GM10248 (cell line): ENCODE data around the gene MICU1.

ENCODE experiments used
- CTCF ChIA-PET: fragments of 300-600 bp; sonication (Branson Sonifier 250); formaldehyde crosslinking; extraction: SDS; loops from one replicate; lab custom pipeline; 2021; ENCODE audit warnings: antibody characterized with exemption; lab: Yijun Ruan, JAX
- POLR2A ChIA-PET: fragments of 350-650 bp; sonication (Branson Sonifier 250); formaldehyde crosslinking; extraction: SDS; loops from one replicate; lab custom pipeline; 2020; ENCODE audit warnings: antibody characterized with exemption; lab: Yijun Ruan, JAX
- DNase-seq: peaks from one replicate; pipeline ENCODE4 v3.0.0; 2012; ENCODE audit errors: extremely low spot score
- CTCF ChIP-seq: IDR thresholded peaks from 2 replicates; pipeline ENCODE4 v1.5.1; 2012; ENCODE audit warnings: mild to moderate bottlenecking, low read depth; ENCODE audit errors: extremely low read depth, missing control alignments, control extremely low read depth

The MICU1 gene

GRCh38 chr10:72490951-72491350, 134.9 kb downstream of the MICU1 start:
- no peak for DNase-seq
- TF ChIP-seq CTCF = no peak
- ChIA-PET CTCF (interaction anchor here (1.1 kb wide), 1 partner anchor 19 kb away, joined by 3 read pairs; no protein-coding TSS in a partner anchor), POLR2A (no interaction called here)

- DNase-seq = no peak
- CTCF ChIA-PET = no interaction called here
- POLR2A ChIA-PET = no interaction called here
- no peak for TF ChIP-seq CTCF
Measured at GRCh38 chr10:72487521-72487920, 138.4 kb downstream of the MICU1 start.

GRCh38 chr10:72487116-72487515, 138.8 kb downstream of the MICU1 start:
- ChIA-PET POLR2A (no interaction called here), CTCF (no interaction called here)
- no peak for TF ChIP-seq CTCF
- no peak for DNase-seq

- ChIA-PET CTCF (interaction anchor here (1.9 kb wide), 1 partner anchor 36 kb away, joined by 4 read pairs; no protein-coding TSS in a partner anchor), POLR2A (no interaction called here)
- TF ChIP-seq CTCF = no peak
Measured at GRCh38 chr10:72485701-72486100, 140.2 kb downstream of the MICU1 start.

GRCh38 chr10:72484521-72484920, 141.4 kb downstream of the MICU1 start:
- POLR2A ChIA-PET = no interaction called here
- CTCF ChIA-PET = interaction anchor here (1.9 kb wide), 1 partner anchor 38 kb away, joined by 4 read pairs; no protein-coding TSS in a partner anchor
- TF ChIP-seq CTCF = no peak
- no peak for DNase-seq

More at GRCh38 chr10:72485701-72486100, 140.2 kb downstream of the MICU1 start:
- DNase-seq = no peak

- POLR2A ChIA-PET = no interaction called here
- no peak for TF ChIP-seq CTCF
- CTCF ChIA-PET = interaction anchor here (2.4 kb wide), 1 partner anchor 21 kb away, joined by 8 read pairs; no protein-coding TSS in a partner anchor
- DNase-seq = no peak
Measured at GRCh38 chr10:72483471-72483870, 142.4 kb downstream of the MICU1 start.
